T-helper 1 cell (primary cell): Measurements from ENCODE around the gene LIN52.

Experiments
- DNase-seq, 5 donors: peaks; one replicate each; pipeline ENCODE4 v3.0.0-alpha.2; 2012 to 2020

Gene LIN52

GRCh38 chr14:74238974-74239847 is 154.5 kb downstream of the LIN52 start, which contains the start of gene VSX2:
Gene VSX2 (plus strand): TSS chr14:74239449. CDS start chr14:74239562, 113 bp downstream.
- DNase-seq, result no peak

GRCh38 chr14:74239848-74240793 is 155.4 kb downstream of the LIN52 start:
- no peak for DNase-seq

GRCh38 chr14:74240794-74241651 is 156.3 kb downstream of the LIN52 start:
- no peak for DNase-seq

DNA sequence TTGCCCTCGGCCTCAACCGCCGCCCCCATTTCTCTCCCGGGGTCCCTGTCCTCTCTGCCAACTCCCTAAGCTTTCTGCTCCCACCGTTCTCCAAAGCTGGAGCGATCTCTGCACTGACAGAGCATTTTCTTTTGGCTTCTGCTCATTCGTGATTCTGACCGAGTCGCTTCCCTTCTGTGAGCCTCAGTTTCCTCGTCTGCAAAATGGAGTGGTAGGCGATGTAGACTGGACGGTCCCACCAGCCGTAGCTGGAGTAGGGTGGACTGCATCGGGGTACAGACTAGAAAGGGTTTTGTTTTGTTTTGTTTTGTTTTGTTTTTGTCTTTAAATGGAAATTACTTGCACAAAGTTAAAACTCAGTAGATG is 156.9 kb downstream of the LIN52 start:
- DNase-seq, result no peak

GRCh38 chr14:74242021-74242779 is 157.4 kb downstream of the LIN52 start:
- DNase-seq, result no peak

DNA sequence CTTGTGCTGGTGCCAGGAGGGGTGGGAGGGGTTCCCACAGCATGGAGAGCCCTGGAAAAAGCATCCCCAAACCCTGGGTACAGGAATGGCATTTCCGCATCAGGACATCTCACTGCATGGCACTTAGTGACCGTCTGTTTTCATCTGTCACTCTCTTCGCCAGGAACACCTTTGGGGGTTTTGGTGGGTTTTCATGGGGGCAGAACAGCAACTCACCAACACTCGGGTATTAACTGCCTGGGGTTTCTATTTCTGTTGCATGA is 158.0 kb downstream of the LIN52 start:
- no peak for DNase-seq

DNA sequence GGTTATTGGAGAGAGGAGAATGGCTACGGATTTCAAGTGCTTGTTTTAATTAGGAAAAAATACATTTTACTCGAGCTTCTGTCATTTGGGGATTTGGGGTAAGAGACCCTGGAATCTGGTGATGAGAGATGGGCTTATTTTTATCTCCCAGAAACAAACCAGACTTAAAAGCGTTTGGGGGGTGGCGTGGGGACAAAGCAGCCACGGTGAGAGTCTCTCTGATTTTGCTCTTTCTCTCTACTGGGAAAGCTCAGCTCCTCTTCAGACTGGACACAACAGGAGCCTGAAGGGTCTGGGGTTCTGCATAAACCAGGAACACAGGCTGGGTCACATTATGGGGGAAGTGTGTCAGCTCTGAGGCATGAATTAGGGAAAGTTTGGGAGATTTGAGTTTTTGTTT is 158.3 kb downstream of the LIN52 start:
- DNase-seq, result no peak

DNA sequence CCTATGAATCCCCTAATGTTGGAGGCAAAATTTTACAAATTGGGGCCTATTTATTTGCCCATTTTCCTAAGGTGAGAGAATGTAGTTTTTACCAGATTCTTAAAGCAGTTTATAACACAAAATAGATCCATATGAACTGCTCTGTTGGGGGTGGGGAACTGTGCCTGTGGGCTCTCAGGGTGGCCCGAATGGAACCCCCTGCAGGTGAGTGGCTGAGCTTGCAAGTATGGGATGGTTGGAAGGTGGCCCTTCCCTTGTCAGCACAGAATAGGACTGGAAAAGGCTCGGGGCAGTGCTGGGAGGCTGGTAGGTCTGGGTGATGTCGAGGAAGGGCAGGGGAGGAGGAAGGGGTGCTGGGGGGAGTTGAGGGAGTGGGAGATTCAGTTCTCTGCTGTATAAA is 159.4 kb downstream of the LIN52 start:
- DNase-seq, result no peak

GRCh38 chr14:74245292-74245691 is 160.5 kb downstream of the LIN52 start:
- no peak for DNase-seq

GRCh38 chr14:74246542-74246941 is 161.8 kb downstream of the LIN52 start:
- DNase-seq, result no peak

DNA sequence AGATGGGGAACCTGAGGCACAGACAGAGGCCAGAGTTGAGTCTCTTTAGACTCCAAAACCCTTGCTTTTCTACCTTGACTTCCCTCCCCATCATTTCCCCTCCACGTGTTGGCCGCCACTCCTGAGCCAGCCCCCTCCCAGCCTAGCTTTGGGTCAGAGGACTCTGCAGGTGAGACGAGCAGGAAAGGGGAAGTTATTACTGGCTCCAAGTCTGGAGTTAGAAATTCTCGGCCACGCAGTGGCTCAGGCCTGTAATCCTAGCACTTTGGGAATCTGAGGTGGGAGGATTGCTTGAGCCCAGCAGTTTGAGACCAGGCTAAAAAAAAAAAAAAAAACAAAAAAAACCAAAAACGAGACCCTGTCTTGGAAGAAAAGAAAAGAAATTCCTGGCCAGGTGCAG is 163.3 kb downstream of the LIN52 start:
- no peak for DNase-seq

GRCh38 chr14:74249433-74250375 is 164.9 kb downstream of the LIN52 start:
- DNase-seq, result no peak
